CD4-positive, alpha-beta T cell treated with Interferon alpha-2 for 1 hour (primary cell): ENCODE measurements around the gene SP8.
"Not testable (repeated sequence)": the region's sequence is repeated elsewhere in the genome, so short reads cannot be mapped to it uniquely, and the experiment has no call there.

Experiments
- DNase-seq, 2 donors: peaks; one replicate each; pipeline ENCODE4 v3.0.0-alpha.2; 2020 to 2022

The SP8 gene

GRCh38 chr7:20786779-20787659, at the start of gene SP8:
SP8 (minus strand) TSS chr7:20786886; CDS start chr7:20786798, 88 bp downstream.
- DNase-seq, result no peak

GRCh38 chr7:20836424-20836823, 49.7 kb upstream of the SP8 start:
- DNase-seq, result not testable (repeated sequence)

- no peak for DNase-seq
These were observed 48.5 kb upstream of the SP8 start for GRCh38 chr7:20835111-20835750.

GRCh38 chr7:20834656-20835055, 48.0 kb upstream of the SP8 start:
- no peak for DNase-seq

GRCh38 chr7:20831956-20832355, 45.3 kb upstream of the SP8 start:
- DNase-seq, result no peak

GRCh38 chr7:20831451-20831850, 44.8 kb upstream of the SP8 start:
- no peak for DNase-seq

- no peak for DNase-seq
These were observed 42.3 kb upstream of the SP8 start for GRCh38 chr7:20828947-20829346.

GRCh38 chr7:20827172-20827571, 40.5 kb upstream of the SP8 start:
- no peak for DNase-seq

GRCh38 chr7:20826243-20826642, 39.6 kb upstream of the SP8 start:
- no peak for DNase-seq

GRCh38 chr7:20825555-20825954, 38.9 kb upstream of the SP8 start:
- no peak for DNase-seq

- not testable (repeated sequence) for DNase-seq
These were observed 34.7 kb upstream of the SP8 start for GRCh38 chr7:20821390-20821789.

- DNase-seq, result no peak
These were observed 29.8 kb upstream of the SP8 start for GRCh38 chr7:20816372-20816959.

GRCh38 chr7:20804345-20804744, 17.7 kb upstream of the SP8 start:
- no peak for DNase-seq

GRCh38 chr7:20799566-20800366, 13.1 kb upstream of the SP8 start:
- DNase-seq, result no peak

- no peak for DNase-seq
These were observed 12.0 kb upstream of the SP8 start for GRCh38 chr7:20798694-20799121.

GRCh38 chr7:20798081-20798693, 11.5 kb upstream of the SP8 start:
- peak in 1 of 2 donors; percentile 9 for DNase-seq

- peak in 1 of 2 donors; percentile 16 for DNase-seq
These were observed 10.9 kb upstream of the SP8 start for GRCh38 chr7:20797462-20798080.

GRCh38 chr7:20797042-20797461, 10.4 kb upstream of the SP8 start:
- DNase-seq, result no peak

- no peak for DNase-seq
These were observed 9.8 kb upstream of the SP8 start for GRCh38 chr7:20796500-20796899.

GRCh38 chr7:20795881-20796280, 9.2 kb upstream of the SP8 start:
- no peak for DNase-seq

GRCh38 chr7:20795361-20795760, 8.7 kb upstream of the SP8 start:
- no peak for DNase-seq

GRCh38 chr7:20794676-20795075, 8.0 kb upstream of the SP8 start:
- no peak for DNase-seq
